HepG2 (cell line): ENCODE measurements around the gene SHLD1. TPM values are rescaled to one million over a fixed set of nuclear protein-coding genes. Genes with fewer than 3 reads are reported as not detected.

Experiments used
- ATAC-seq: fragments of 200-7000 bp; cut with Tn5 transposase; 3 replicates; pipeline ENCODE4 v1.9.1; 2020; ENCODE audit warnings: mild to moderate bottlenecking, moderate library complexity
- BruUV-seq: library from RNA; stranded (reverse); fragments of 400-500 nt; replicated peaks from 2 replicates; lab custom pipeline; 2021; lab: Mats Ljungman, UMichigan
- CTCF ChIA-PET: fragments of 300-600 bp; formaldehyde crosslinking; extraction: SDS; loops from one replicate; lab custom pipeline; 2021; ENCODE audit warnings: low total read pairs, inconsistent platforms, low intra/inter-chr PET ratio; lab: Yijun Ruan, JAX
- POLR2A ChIA-PET: fragments of 350-600 bp; sonication (Branson Sonifier 250); formaldehyde crosslinking; loops from one replicate; lab custom pipeline; 2020; ENCODE audit warnings: antibody characterized with exemption, inconsistent platforms; lab: Yijun Ruan, JAX
- DNase-seq: peaks from one replicate; pipeline ENCODE4 v3.0.0-alpha.2; 2015; ENCODE audit warnings: low spot score
- FAIRE-seq: peaks from 3 replicates; lab custom pipeline; 2011; peaks lifted over from hg19 to GRCh38; lab: Jason Lieb, UNC
- H2AFZ ChIP-seq: one replicate; pipeline ENCODE4 v1.6.1; 2011; ENCODE audit warnings: low read length, inconsistent platforms
- H3K27ac ChIP-seq: fragments of 300-600 bp; 3 replicates; pipeline ENCODE4 v1.8.0; 2011; ENCODE audit warnings: mixed run types, mild to moderate bottlenecking, mixed read lengths, low read length, inconsistent platforms; ENCODE audit not compliant: insufficient read depth; ENCODE audit errors: extremely low read length
- H3K27me3 ChIP-seq, 2 experiments: fragments of 200-600 bp in 1 of 2; 2 replicates in 1 of 2; 3 replicates in 1 of 2; pipeline versions ENCODE4 v1.6.0 to v1.8.0; 2011; ENCODE audit warnings: low read length in 2 of 2, mild to moderate bottlenecking in 2 of 2, moderate library complexity in 2 of 2, inconsistent platforms in 1 of 2; ENCODE audit not compliant: insufficient read depth in 2 of 2, control insufficient read depth in 1 of 2
- H3K36me3 ChIP-seq, 2 experiments: fragments of 200-600 bp in 1 of 2; replicated peaks in 1 of 2; 2 replicates in 1 of 2; 3 replicates in 1 of 2; pipeline versions ENCODE4 v1.5.1 to v1.8.0; 2011; ENCODE audit warnings: low read length in 2 of 2, inconsistent platforms in 1 of 2; ENCODE audit not compliant: insufficient read depth in 2 of 2, control insufficient read depth in 1 of 2
- H3K4me1 ChIP-seq: 2 replicates; pipeline ENCODE4 v1.5.1; 2012; ENCODE audit warnings: low read length, inconsistent platforms; ENCODE audit not compliant: insufficient read depth
- H3K4me2 ChIP-seq: 2 replicates; pipeline ENCODE4 v1.6.0; 2011; ENCODE audit warnings: low read depth, low read length, inconsistent platforms
- H3K4me3 ChIP-seq, 3 experiments: fragments of 200-600 bp in 1 of 3; sonication (generic), shearing (Covaris generic) in 1 of 3; replicated peaks in 1 of 3; 2 replicates each; pipeline ENCODE4 v1.5.1; 2011 to 2016; ENCODE audit warnings: low read length in 3 of 3, inconsistent platforms in 2 of 3, low read depth in 2 of 3, mild to moderate bottlenecking in 2 of 3, control low read depth in 1 of 3, mixed read lengths in 1 of 3; ENCODE audit not compliant: insufficient read depth in 1 of 3
- H3K79me2 ChIP-seq: one replicate; pipeline ENCODE4 v1.6.1; 2011; ENCODE audit warnings: low read length, inconsistent platforms; ENCODE audit not compliant: insufficient read depth
- H3K9ac ChIP-seq: 2 replicates; pipeline ENCODE4 v1.6.0; 2011; ENCODE audit warnings: mild to moderate bottlenecking, low read depth, low read length, inconsistent platforms; ENCODE audit not compliant: insufficient read depth
- H3K9me3 ChIP-seq: 2 replicates; pipeline ENCODE4 v1.5.1; 2012; ENCODE audit warnings: mild to moderate bottlenecking, low read length
- H4K20me1 ChIP-seq: 2 replicates; pipeline ENCODE4 v1.6.0; 2011; ENCODE audit warnings: inconsistent platforms, mild to moderate bottlenecking, low read length, moderate library complexity; ENCODE audit not compliant: insufficient read depth
- BRF2 ChIP-seq: sonication (generic); formaldehyde crosslinking; IDR thresholded peaks from 2 replicates; pipeline ENCODE4 v1.8.1; 2022; ENCODE audit warnings: mild to moderate bottlenecking, missing genetic modification reagents
- KLF15 ChIP-seq: sonication (generic); formaldehyde crosslinking; IDR thresholded peaks from 2 replicates; pipeline ENCODE4 v1.8.1; 2023; ENCODE audit warnings: borderline replicate concordance, mild to moderate bottlenecking, inconsistent platforms, missing genetic modification reagents, mixed read lengths
- NCOA1 ChIP-seq: sonication (generic); formaldehyde crosslinking; IDR thresholded peaks from 2 replicates; pipeline ENCODE4 v1.9.0; 2021; ENCODE audit warnings: missing genetic modification reagents
- NPAS2 ChIP-seq: sonication (generic); formaldehyde crosslinking; IDR thresholded peaks from 2 replicates; pipeline ENCODE4 v1.8.0; 2022; ENCODE audit warnings: mild to moderate bottlenecking, missing genetic modification reagents, borderline replicate concordance
- NRL ChIP-seq: sonication (generic); formaldehyde crosslinking; IDR thresholded peaks from 2 replicates; pipeline ENCODE4 v1.5.0; 2020; ENCODE audit warnings: missing genetic modification reagents, mild to moderate bottlenecking, moderate library complexity, borderline replicate concordance
- REST ChIP-seq, 2 experiments: IDR thresholded peaks; 2 replicates each; pipeline ENCODE4 v1.6.1; 2011 to 2012; ENCODE audit warnings: low read length in 2 of 2, borderline replicate concordance in 1 of 2, low read depth in 1 of 2, mild to moderate bottlenecking in 1 of 2, moderate library complexity in 1 of 2
- ZIK1 ChIP-seq: sonication (generic); formaldehyde crosslinking; IDR thresholded peaks from 2 replicates; pipeline ENCODE4 v1.5.0; 2020; ENCODE audit warnings: mild to moderate bottlenecking, low read depth, missing genetic modification reagents, borderline replicate concordance
- ZNF235 ChIP-seq: sonication (generic); formaldehyde crosslinking; IDR thresholded peaks from 2 replicates; pipeline ENCODE4 v1.8.1; 2023; ENCODE audit warnings: mild to moderate bottlenecking, missing genetic modification reagents, borderline replicate concordance
- ZNF580 ChIP-seq: IDR thresholded peaks from 2 replicates; pipeline ENCODE4 v1.6.1; 2016; ENCODE audit warnings: low read depth, borderline replicate concordance
- ZNF607 ChIP-seq: sonication (generic); formaldehyde crosslinking; IDR thresholded peaks from 2 replicates; pipeline ENCODE4 v1.5.1; 2020; ENCODE audit warnings: missing genetic modification reagents, mild to moderate bottlenecking, borderline replicate concordance
- ZNF660 ChIP-seq: sonication (generic); formaldehyde crosslinking; IDR thresholded peaks from 2 replicates; pipeline ENCODE4 v1.5.1; 2020; ENCODE audit warnings: mild to moderate bottlenecking, low read depth, missing genetic modification reagents, borderline replicate concordance
- ZSCAN9 ChIP-seq: IDR thresholded peaks from 2 replicates; pipeline ENCODE4 v1.6.1; 2016; ENCODE audit warnings: borderline replicate concordance
- WGBS: methylation state at CpG from one replicate; pipeline ENCODE4 v1.1.6; 2017; ENCODE audit warnings: low lambda C conversion rate; 5-methylcytosine and 5-hydroxymethylcytosine counted together
- in situ Hi-C: cut with HindIII; loops from 2 replicates; pipeline ENCODE4 v1.10.0; 2017; ENCODE audit warnings: low pct_unique_long_range_greater_than_20kb; ENCODE audit not compliant: extremely low pct_ligation_motif_present
- intact Hi-C: fragments of 100-400 bp; cut with micrococcal nuclease; formaldehyde crosslinking; loops from one replicate; pipeline ENCODE4 v1.10.0; 2022; ENCODE audit not compliant: unreplicated experiment
- polyA plus RNA-seq, 8 experiments: library from polyadenylated mRNA; depleted of rRNA in 3 of 8; stranded (reverse) in 7 of 8; unstranded in 1 of 8; fragments of >200 nt; fragmentation: Illumina TruSeq in 4 of 8; extraction: Trizol in 4 of 8; gene quantifications; 2 replicates each; pipeline versions ENCODE4 v1.2.1 to v1.2.3, GENCODE V29; 2011 to 2016; ENCODE audit warnings: low read depth in 4 of 8, missing spikeins in 1 of 8, mixed read lengths in 1 of 8; ENCODE audit not compliant: insufficient read depth in 1 of 8
- total RNA-seq, 5 experiments: library from RNA; depleted of rRNA; stranded (reverse); fragments of >200 nt; fragmentation: Illumina TruSeq; extraction: Trizol; gene quantifications; 2 replicates each; pipeline ENCODE4 v1.2.3, GENCODE V29; 2016; ENCODE audit warnings: low read depth in 1 of 5
- TF ChIP-seq, protein P1 (sequence below): sonication (generic); formaldehyde crosslinking; IDR thresholded peaks from 2 replicates; pipeline ENCODE4 v1.4.0; 2020; ENCODE audit warnings: missing genetic modification reagents

Gene SHLD1
- total and polyA plus RNA-seq, 2 of the 13 experiments (the other 11 are each of a cell fraction or from before 2014, with no cell fraction given): 8.9 to 10.0 TPM

GRCh38 chr20:5890773-5891441 lies 140.7 kb downstream of the SHLD1 start (continued):
- TF ChIP-seq BRF2 (CRISPR knock-in tag) (no peak), KLF15 (no peak), ZNF607 (CRISPR knock-in tag) (no peak), NPAS2 (no peak), ZNF580 (CRISPR knock-in tag) (no peak)

DNA sequence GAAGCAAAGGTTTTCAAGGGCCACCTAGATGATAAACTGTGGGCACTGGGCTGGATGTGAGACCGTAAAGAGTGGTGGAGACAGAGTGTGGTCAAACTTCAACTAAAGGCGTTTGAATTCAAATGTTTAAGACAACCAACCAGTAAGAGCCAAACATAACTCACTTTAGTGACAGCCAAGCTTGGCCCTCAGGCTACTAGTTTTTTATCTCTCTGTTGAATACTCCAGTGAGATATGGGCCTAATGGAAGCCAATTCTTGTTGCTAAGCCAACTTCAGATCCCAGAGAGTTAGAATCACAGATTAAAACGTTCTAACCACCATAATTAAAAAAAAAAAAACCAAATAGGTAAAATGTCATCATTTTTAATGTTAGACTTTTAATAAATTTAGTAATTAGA lies 142.9 kb downstream of the SHLD1 start:
- H4K20me1 ChIP-seq: no peaks in the 10 kb centered on the region
- no peaks in the 10 kb centered on the region for H3K36me3 ChIP-seq
- intact Hi-C loops (no loop called here), in situ Hi-C loops (no loop called here)
- ChIA-PET POLR2A (no interaction called here), CTCF (no interaction called here)
- H3K79me2 ChIP-seq: no peaks in the 10 kb centered on the region
- no peak for FAIRE-seq
- H3K27me3 ChIP-seq: peaks cover 0 to 8% of the 10 kb centered on the region in 2 experiments; a peak in 3 of 5 replicates
- no peaks in the 10 kb centered on the region for H3K4me1 ChIP-seq
- no peak overlapping the region for H2AFZ ChIP-seq
- no peak for DNase-seq
- H3K9me3 ChIP-seq: no peaks in the 10 kb centered on the region
- H3K27ac ChIP-seq: no peak overlapping the region
- H3K9ac ChIP-seq: no peak overlapping the region
- no TSS peak for BruUV-seq
- ATAC-seq: no peak
- H3K4me3 ChIP-seq: no peak overlapping the region
- H3K4me2 ChIP-seq: no peak overlapping the region
- 4% methylated on average over 3 of the region's 3 CpGs for WGBS
- TF ChIP-seq ZSCAN9 (CRISPR knock-in tag) (no peak), ZIK1 (CRISPR knock-in tag) (no peak), ZNF235 (CRISPR knock-in tag) (no peak), NRL (no peak), ZNF660 (CRISPR knock-in tag) (no peak), NCOA1 (CRISPR knock-in tag) (no peak), REST (IDR thresholded peaks at IDR 0.05; ENCODE audit: borderline replicate concordance in 1 of 2, low read depth in 1 of 2, low read length in 2 of 2) (no peak)
- TF ChIP-seq, protein P1, sequence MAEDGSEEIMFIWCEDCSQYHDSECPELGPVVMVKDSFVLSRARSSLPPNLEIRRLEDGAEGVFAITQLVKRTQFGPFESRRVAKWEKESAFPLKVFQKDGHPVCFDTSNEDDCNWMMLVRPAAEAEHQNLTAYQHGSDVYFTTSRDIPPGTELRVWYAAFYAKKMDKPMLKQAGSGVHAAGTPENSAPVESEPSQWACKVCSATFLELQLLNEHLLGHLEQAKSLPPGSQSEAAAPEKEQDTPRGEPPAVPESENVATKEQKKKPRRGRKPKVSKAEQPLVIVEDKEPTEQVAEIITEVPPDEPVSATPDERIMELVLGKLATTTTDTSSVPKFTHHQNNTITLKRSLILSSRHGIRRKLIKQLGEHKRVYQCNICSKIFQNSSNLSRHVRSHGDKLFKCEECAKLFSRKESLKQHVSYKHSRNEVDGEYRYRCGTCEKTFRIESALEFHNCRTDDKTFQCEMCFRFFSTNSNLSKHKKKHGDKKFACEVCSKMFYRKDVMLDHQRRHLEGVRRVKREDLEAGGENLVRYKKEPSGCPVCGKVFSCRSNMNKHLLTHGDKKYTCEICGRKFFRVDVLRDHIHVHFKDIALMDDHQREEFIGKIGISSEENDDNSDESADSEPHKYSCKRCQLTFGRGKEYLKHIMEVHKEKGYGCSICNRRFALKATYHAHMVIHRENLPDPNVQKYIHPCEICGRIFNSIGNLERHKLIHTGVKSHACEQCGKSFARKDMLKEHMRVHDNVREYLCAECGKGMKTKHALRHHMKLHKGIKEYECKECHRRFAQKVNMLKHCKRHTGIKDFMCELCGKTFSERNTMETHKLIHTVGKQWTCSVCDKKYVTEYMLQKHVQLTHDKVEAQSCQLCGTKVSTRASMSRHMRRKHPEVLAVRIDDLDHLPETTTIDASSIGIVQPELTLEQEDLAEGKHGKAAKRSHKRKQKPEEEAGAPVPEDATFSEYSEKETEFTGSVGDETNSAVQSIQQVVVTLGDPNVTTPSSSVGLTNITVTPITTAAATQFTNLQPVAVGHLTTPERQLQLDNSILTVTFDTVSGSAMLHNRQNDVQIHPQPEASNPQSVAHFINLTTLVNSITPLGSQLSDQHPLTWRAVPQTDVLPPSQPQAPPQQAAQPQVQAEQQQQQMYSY (CRISPR knock-in tag): no peak
